Endothelial cell of umbilical vein (primary cell): ENCODE results near the gene TMEM43. TPM values are rescaled to one million over a fixed set of nuclear protein-coding genes. Genes with fewer than 3 reads are reported as not detected.

Experiments used
- BruUV-seq: library from RNA; stranded (reverse); fragments of 400-500 nt; replicated peaks from 2 replicates; lab custom pipeline; 2021; lab: Mats Ljungman, UMichigan
- CTCF ChIA-PET: fragments of 300-600, 350-600 bp; sonication (Branson Sonifier 250); formaldehyde crosslinking; loops from one replicate; lab custom pipeline; 2021; ENCODE audit warnings: antibody characterized with exemption, inconsistent platforms; lab: Charles Lee
- POLR2A ChIA-PET: fragments of 300-600, 350-600 bp; sonication (Branson Sonifier 250); formaldehyde crosslinking; loops from one replicate; lab custom pipeline; 2021; ENCODE audit warnings: antibody characterized with exemption, inconsistent platforms; lab: Charles Lee
- DNase-seq: peaks from one replicate; pipeline ENCODE4 v3.0.0-alpha.2; 2011; ENCODE audit warnings: low read depth, low spot score
- FAIRE-seq: peaks from 2 replicates; lab custom pipeline; 2011; peaks lifted over from hg19 to GRCh38; lab: Jason Lieb, UNC
- H2AFZ ChIP-seq: 2 replicates; pipeline ENCODE4 v1.6.0; 2012; ENCODE audit warnings: low read depth, low read length, control low read depth, inconsistent platforms
- H3K27ac ChIP-seq: 2 replicates; pipeline ENCODE4 v1.5.1; 2011; ENCODE audit warnings: low read depth, mild to moderate bottlenecking, control low read depth, low read length, moderate library complexity; ENCODE audit not compliant: insufficient read depth
- H3K27me3 ChIP-seq, 2 experiments: 2 replicates each; pipeline versions ENCODE4 v1.6.0 to v1.6.1; 2011; ENCODE audit warnings: low read length in 2 of 2, mixed read lengths in 1 of 2; ENCODE audit not compliant: control insufficient read depth in 2 of 2, insufficient read depth in 2 of 2
- H3K36me3 ChIP-seq, 2 experiments: 2 replicates in 1 of 2; 3 replicates in 1 of 2; pipeline ENCODE4 v1.5.1; 2011; ENCODE audit warnings: low read length in 2 of 2, mild to moderate bottlenecking in 1 of 2, moderate library complexity in 1 of 2; ENCODE audit not compliant: control insufficient read depth in 2 of 2, insufficient read depth in 2 of 2; ENCODE audit errors: extremely low read depth in 1 of 2
- H3K4me1 ChIP-seq: 3 replicates; pipeline ENCODE4 v1.5.1; 2011; ENCODE audit warnings: mild to moderate bottlenecking, low read length; ENCODE audit not compliant: control insufficient read depth, insufficient read depth; ENCODE audit errors: extremely low read depth
- H3K4me2 ChIP-seq: 2 replicates; pipeline ENCODE4 v1.6.1; 2011; ENCODE audit warnings: low read length, control low read depth, mixed read lengths; ENCODE audit not compliant: insufficient read depth
- H3K4me3 ChIP-seq, 3 experiments: fragments of 200-600 bp in 1 of 3; sonication (generic), shearing (Covaris generic) in 1 of 3; replicated peaks in 1 of 3; 2 replicates each; pipeline ENCODE4 v1.5.1; 2011 to 2016; ENCODE audit warnings: control low read depth in 3 of 3, low read length in 3 of 3, mild to moderate bottlenecking in 2 of 3, inconsistent platforms in 1 of 3, low read depth in 1 of 3, moderate library complexity in 1 of 3; ENCODE audit not compliant: insufficient read depth in 1 of 3
- H3K79me2 ChIP-seq: 2 replicates; pipeline ENCODE4 v1.6.0; 2012; ENCODE audit warnings: low read length, inconsistent platforms; ENCODE audit not compliant: control insufficient read depth, insufficient read depth
- H3K9ac ChIP-seq: replicated peaks from 2 replicates; pipeline ENCODE3; 2011; ENCODE audit warnings: low read length, control low read depth; ENCODE audit not compliant: insufficient read depth; ENCODE audit errors: extremely low read depth
- H3K9me1 ChIP-seq: replicated peaks from 3 replicates; pipeline ENCODE4 v1.6.0; 2011; ENCODE audit warnings: mild to moderate bottlenecking, low read length; ENCODE audit not compliant: control insufficient read depth, insufficient read depth; ENCODE audit errors: extremely low read depth
- H3K9me3 ChIP-seq: replicated peaks from 2 replicates; pipeline ENCODE4 v1.5.1; 2012; ENCODE audit warnings: low read length, inconsistent platforms; ENCODE audit not compliant: control insufficient read depth, insufficient read depth
- H4K20me1 ChIP-seq: replicated peaks from 2 replicates; pipeline ENCODE3; 2011; ENCODE audit warnings: mild to moderate bottlenecking, low read length; ENCODE audit not compliant: control insufficient read depth, insufficient read depth; ENCODE audit errors: extremely low read depth
- EZH2 ChIP-seq: IDR thresholded peaks from 2 replicates; pipeline ENCODE4 v1.6.1; 2012; ENCODE audit warnings: borderline replicate concordance, low read depth, mild to moderate bottlenecking, moderate library complexity, low read length, inconsistent platforms; ENCODE audit not compliant: severe bottlenecking
- FOS ChIP-seq: IDR thresholded peaks from 2 replicates; pipeline ENCODE4 v1.6.1; 2011; ENCODE audit warnings: mild to moderate bottlenecking, low read length, moderate library complexity, borderline replicate concordance; ENCODE audit not compliant: insufficient read depth
- GATA2 ChIP-seq: IDR thresholded peaks from 2 replicates; pipeline ENCODE4 v1.7.0; 2011; ENCODE audit warnings: low read depth, mild to moderate bottlenecking, moderate library complexity, mixed read lengths, low read length; ENCODE audit not compliant: insufficient read length, insufficient read depth
- JUN ChIP-seq: IDR thresholded peaks from 2 replicates; pipeline ENCODE4 v1.6.1; 2011; ENCODE audit warnings: borderline replicate concordance, low read depth; ENCODE audit not compliant: insufficient read length, insufficient read depth
- MYC ChIP-seq: IDR thresholded peaks from one replicate; pipeline ENCODE4 v1.6.1; 2011; ENCODE audit warnings: mild to moderate bottlenecking, low read depth, low read length
- POLR2A ChIP-seq: IDR thresholded peaks from 2 replicates; pipeline ENCODE4 v1.6.1; 2012; ENCODE audit warnings: low read depth, mild to moderate bottlenecking, control low read depth, low read length
- POLR2AphosphoS5 ChIP-seq: IDR thresholded peaks from 2 replicates; pipeline ENCODE4 v1.6.1; 2012; ENCODE audit warnings: low read depth, mild to moderate bottlenecking, control low read depth, low read length, moderate library complexity; ENCODE audit not compliant: insufficient read depth
- dilution Hi-C: fragments of 300-500 bp; cut with MboI; formaldehyde crosslinking; loops from one replicate; pipeline ENCODE4 v1.15.0; 2019; ENCODE audit warnings: low sequenced_read_pairs; ENCODE audit not compliant: extremely low pct_ligation_motif_present
- intact Hi-C: fragments of 100-400 bp; cut with micrococcal nuclease; formaldehyde crosslinking; loops from one replicate; pipeline ENCODE4 v1.10.0; 2022
- polyA plus RNA-seq, 4 experiments: library from polyadenylated mRNA; depleted of rRNA in 3 of 4; stranded (reverse) in 3 of 4; unstranded in 1 of 4; fragments of >200 nt; gene quantifications; 2 replicates each; pipeline versions ENCODE4 v1.2.1 to v1.2.3, GENCODE V29; 2011 to 2012; ENCODE audit warnings: missing spikeins in 1 of 4
- total RNA-seq: library from RNA; stranded (reverse); gene quantifications from 2 replicates; pipeline ENCODE4 v1.2.3, GENCODE V29; 2021
- TF ChIP-seq, protein P1 (sequence below): IDR thresholded peaks from 2 replicates; pipeline ENCODE4 v1.6.1; 2011; ENCODE audit not compliant: insufficient read depth, insufficient read length
- TF ChIP-seq, protein P2 (sequence below), 2 donors: IDR thresholded peaks; 1 replicate in 1 of 2; 2 replicates in 1 of 2; pipeline ENCODE4 v1.5.1; 2011; ENCODE audit warnings: low read length in 2 of 2, mild to moderate bottlenecking in 2 of 2, moderate library complexity in 2 of 2, control low read depth in 1 of 2, inconsistent platforms in 1 of 2, low read depth in 1 of 2; ENCODE audit not compliant: insufficient read depth in 1 of 2; ENCODE audit errors: extremely low read depth in 1 of 2

Gene TMEM43
- total and polyA plus RNA-seq, 2 donors (not counting 3 experiments of a cell fraction or from before 2014, with no cell fraction given): 80.6 to 119 TPM

DNA sequence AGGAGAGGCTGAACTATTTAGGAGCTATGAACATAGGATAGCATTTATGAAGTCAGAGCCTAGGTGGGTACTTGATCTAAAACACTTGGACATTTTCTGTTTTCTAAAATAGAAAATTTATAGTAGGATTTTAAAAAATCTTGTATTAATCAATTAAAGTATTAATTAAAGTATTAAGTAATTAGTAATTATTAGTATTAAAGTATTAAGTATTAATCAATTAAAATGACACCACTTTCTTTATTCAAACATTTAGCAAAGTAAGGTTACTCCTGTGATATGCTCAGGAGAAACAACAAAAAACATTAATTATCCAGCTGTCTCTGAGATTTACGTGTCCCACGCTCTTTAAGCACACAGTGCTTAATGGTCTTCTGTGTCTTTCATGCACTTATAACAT, 32.4 kb upstream of the TMEM43 start:
- H3K4me2 ChIP-seq: no peak overlapping the region
- H3K27me3 ChIP-seq: no peaks in the 10 kb centered on the region
- H3K4me1 ChIP-seq: no peaks in the 10 kb centered on the region
- H3K79me2 ChIP-seq: no peaks in the 10 kb centered on the region
- ChIA-PET POLR2A (no interaction called here), CTCF (no interaction called here)
- FAIRE-seq: no peak
- intact Hi-C loops: no loop called here
- no peak overlapping the region for H3K4me3 ChIP-seq
- no peaks in the 10 kb centered on the region for H3K9me3 ChIP-seq
- no peak overlapping the region for H3K27ac ChIP-seq
- no peak overlapping the region for H3K9ac ChIP-seq
- no peaks in the 10 kb centered on the region for H3K9me1 ChIP-seq
- no TSS peak for BruUV-seq
- no peak overlapping the region for H2AFZ ChIP-seq
- H3K36me3 ChIP-seq: no peaks in the 10 kb centered on the region
- no peak for DNase-seq
- TF ChIP-seq POLR2A (no peak), JUN (no peak), POLR2AphosphoS5 (no peak), FOS (no peak), GATA2 (no peak)
- TF ChIP-seq, protein P1, sequence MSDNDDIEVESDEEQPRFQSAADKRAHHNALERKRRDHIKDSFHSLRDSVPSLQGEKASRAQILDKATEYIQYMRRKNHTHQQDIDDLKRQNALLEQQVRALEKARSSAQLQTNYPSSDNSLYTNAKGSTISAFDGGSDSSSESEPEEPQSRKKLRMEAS: no peak
- no peaks in the 10 kb centered on the region for H4K20me1 ChIP-seq
- dilution Hi-C loops: no loop called here

- Histone ChIP-seq H4K20me1 (no peaks in the 10 kb centered on the region), H3K9me3 (no peaks in the 10 kb centered on the region), H2AFZ (no peak overlapping the region), H3K9me1 (no peaks in the 10 kb centered on the region), H3K4me2 (no peak overlapping the region), H3K4me1 (no peaks in the 10 kb centered on the region), H3K27ac (no peak overlapping the region), H3K79me2 (no peaks in the 10 kb centered on the region), H3K4me3 (no peak overlapping the region), H3K27me3 (no peaks in the 10 kb centered on the region), H3K36me3 (no peaks in the 10 kb centered on the region), H3K9ac (no peak overlapping the region)
- DNase-seq: no peak
- intact Hi-C loops (no loop called here), dilution Hi-C loops (no loop called here)
- BruUV-seq: no TSS peak
- TF ChIP-seq POLR2A (no peak), EZH2 (no peak), FOS (no peak), JUN (no peak), GATA2 (no peak), MYC (no peak), POLR2AphosphoS5 (no peak)
- TF ChIP-seq, protein P2, sequence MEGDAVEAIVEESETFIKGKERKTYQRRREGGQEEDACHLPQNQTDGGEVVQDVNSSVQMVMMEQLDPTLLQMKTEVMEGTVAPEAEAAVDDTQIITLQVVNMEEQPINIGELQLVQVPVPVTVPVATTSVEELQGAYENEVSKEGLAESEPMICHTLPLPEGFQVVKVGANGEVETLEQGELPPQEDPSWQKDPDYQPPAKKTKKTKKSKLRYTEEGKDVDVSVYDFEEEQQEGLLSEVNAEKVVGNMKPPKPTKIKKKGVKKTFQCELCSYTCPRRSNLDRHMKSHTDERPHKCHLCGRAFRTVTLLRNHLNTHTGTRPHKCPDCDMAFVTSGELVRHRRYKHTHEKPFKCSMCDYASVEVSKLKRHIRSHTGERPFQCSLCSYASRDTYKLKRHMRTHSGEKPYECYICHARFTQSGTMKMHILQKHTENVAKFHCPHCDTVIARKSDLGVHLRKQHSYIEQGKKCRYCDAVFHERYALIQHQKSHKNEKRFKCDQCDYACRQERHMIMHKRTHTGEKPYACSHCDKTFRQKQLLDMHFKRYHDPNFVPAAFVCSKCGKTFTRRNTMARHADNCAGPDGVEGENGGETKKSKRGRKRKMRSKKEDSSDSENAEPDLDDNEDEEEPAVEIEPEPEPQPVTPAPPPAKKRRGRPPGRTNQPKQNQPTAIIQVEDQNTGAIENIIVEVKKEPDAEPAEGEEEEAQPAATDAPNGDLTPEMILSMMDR (IDR thresholded peaks at IDR 0.05; ENCODE audit: extremely low read depth in 1 of 2, insufficient read depth in 1 of 2, low read depth in 1 of 2, low read length in 2 of 2): no peak
- TF ChIP-seq, protein P1: no peak
- ChIA-PET CTCF (no interaction called here), POLR2A (no interaction called here)
- FAIRE-seq: no peak
These were observed 31.0 kb upstream of the TMEM43 start for GRCh38 chr3:14093831-14094230.
